Esophagus squamous epithelium (tissue), 4 donors: ENCODE results near the gene LRBA.

Source experiments
- POLR2A ChIP-seq, 4 donors: fragments of 450-650 bp; IDR thresholded peaks; one replicate each; pipeline ENCODE4 v1.6.1; 2017; ENCODE audit warnings: antibody characterized with exemption in 4 of 4, mild to moderate bottlenecking in 4 of 4, moderate library complexity in 3 of 4
- TF ChIP-seq, protein P1 (sequence below), 6 experiments: fragments of 450-650 bp in 4 of 6; fragments of 200-600 bp in 2 of 6; sonication (generic) in 2 of 6; IDR thresholded peaks; one replicate each; pipeline ENCODE4 v1.5.1; 2016 to 2019; ENCODE audit warnings: antibody characterized with exemption in 6 of 6, mild to moderate bottlenecking in 4 of 6, moderate library complexity in 4 of 6

DNA sequence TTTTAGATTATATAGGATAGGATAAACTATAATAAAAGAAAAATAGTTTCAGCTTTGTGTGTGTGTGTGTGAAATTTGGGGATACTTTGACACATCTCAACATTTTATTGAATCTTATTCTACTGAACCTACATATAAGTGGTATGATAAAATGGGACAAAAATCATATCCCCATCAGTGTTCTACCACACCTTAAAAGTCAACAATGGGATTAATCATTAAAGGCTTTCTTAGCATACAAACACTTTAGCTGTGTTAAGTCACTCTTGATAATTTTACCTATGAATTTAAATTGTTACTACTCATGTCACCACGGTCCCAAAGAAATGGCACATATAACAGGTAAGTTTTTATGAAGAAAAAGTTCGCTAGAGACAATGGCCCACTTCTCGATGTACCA, 37.7 kb upstream of the LRBA start:
- TF ChIP-seq, protein P1, sequence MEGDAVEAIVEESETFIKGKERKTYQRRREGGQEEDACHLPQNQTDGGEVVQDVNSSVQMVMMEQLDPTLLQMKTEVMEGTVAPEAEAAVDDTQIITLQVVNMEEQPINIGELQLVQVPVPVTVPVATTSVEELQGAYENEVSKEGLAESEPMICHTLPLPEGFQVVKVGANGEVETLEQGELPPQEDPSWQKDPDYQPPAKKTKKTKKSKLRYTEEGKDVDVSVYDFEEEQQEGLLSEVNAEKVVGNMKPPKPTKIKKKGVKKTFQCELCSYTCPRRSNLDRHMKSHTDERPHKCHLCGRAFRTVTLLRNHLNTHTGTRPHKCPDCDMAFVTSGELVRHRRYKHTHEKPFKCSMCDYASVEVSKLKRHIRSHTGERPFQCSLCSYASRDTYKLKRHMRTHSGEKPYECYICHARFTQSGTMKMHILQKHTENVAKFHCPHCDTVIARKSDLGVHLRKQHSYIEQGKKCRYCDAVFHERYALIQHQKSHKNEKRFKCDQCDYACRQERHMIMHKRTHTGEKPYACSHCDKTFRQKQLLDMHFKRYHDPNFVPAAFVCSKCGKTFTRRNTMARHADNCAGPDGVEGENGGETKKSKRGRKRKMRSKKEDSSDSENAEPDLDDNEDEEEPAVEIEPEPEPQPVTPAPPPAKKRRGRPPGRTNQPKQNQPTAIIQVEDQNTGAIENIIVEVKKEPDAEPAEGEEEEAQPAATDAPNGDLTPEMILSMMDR (IDR thresholded peaks at IDR 0.05): no peak
- no peak for TF ChIP-seq POLR2A (IDR thresholded peaks at IDR 0.05)
